NCI-H1105 treated with DMSO at 0.1 percent for 48 hours (cell line): ENCODE measurements around the gene RSL1D1.
A peak's percentile ranks its signal among the peaks of the same experiment; 100 is the strongest.

ENCODE experiments used
- DNase-seq: peaks from one replicate; lab custom pipeline; 2025; lab: John Stamatoyannopoulos, UW

RSL1D1 gene

DNA sequence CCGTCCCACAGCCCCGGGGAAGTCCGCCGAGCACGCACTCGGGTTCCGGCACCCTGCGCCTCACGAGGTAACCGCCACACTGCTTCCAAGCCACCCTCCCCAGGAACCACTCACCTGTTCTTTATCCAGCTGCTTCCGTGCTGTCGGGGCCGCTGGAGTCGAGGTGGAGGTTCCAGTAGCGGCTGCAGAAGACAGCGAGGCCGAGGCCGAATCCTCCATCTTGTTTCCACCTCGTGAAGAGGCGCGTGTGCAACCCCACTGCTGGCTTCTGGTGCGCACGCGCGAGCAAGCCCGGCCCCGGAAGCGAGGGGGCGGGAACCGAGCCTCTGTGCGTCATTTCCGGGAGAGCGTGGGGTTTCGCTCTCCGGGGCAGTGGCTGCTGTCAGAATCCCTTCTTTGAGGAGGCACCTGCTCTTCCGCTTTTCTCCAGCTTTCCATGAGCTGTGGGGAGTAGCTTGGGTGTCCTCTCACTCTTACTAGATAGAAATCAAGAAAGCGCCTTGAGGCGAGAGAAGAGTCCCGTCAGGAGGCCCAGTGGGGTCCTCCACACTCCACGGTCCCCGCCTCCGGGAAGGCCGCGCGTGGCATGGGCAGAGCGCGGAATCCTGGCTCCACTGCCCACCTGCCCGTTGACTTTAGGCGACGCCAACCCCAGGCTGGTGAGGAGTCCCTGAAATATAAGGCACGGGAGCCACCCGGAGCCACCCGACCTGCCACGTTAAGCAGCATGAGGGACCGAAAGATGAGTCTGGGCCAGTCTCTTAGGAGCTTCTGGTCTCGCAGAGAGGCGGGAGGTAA is at the start of gene RSL1D1:
Gene RSL1D1, minus strand, starts transcription at position 249 of the 798 bp plus-strand sequence. Its CDS starts 30 bp downstream, at position 219.
- peak; percentile 85 for DNase-seq

DNA sequence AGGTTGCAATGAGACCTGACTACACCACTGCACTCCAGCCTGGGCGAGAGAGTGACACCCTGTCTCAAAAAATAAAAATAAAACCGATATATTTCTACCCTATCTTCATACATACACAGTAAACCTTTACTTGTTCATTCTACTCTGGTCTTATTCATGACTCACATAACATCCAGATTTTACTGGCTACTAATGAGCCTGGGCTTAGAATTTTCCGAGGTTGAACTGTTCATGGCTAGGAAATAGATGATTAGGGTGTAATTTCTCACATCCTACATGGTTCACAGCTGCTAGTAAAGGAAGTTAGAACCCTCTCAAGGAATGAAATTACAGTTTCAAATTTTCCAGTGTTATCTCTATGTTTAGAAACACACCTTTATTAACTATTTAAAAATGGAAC is 49.7 kb upstream of the RSL1D1 start:
- no peak for DNase-seq

DNA sequence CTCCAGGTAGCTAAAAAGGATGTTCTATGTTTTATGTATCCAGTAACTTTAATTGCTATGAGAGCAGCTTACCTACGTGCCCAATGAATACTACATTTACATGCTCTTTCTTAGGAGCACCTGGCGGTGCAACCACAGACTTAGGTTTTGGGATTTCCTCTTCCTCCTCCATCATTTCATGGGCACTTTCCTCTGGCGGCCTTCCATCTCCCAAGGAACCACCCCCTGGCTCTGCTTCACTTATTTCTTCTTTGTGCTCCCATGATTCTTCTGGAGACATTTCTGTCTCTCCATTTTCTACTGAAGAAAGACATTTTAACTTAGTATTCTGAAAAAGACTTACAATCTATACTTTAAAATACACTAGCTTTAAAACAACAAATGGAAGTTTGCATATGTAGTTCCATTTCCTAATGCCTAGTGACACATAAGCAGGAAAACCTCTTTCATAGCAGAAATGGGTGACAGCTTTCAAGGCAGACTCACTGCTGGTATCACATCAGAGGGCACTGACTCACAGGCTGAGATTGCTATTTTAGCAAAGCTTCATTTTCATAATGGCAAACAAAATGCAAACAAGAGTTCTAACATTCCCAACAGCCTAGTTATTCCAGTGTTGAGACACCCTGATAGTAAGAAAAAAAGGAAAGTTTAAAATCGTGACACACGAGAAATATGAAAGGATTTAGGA is 45.3 kb upstream of the RSL1D1 start:
- DNase-seq: no peak

DNA sequence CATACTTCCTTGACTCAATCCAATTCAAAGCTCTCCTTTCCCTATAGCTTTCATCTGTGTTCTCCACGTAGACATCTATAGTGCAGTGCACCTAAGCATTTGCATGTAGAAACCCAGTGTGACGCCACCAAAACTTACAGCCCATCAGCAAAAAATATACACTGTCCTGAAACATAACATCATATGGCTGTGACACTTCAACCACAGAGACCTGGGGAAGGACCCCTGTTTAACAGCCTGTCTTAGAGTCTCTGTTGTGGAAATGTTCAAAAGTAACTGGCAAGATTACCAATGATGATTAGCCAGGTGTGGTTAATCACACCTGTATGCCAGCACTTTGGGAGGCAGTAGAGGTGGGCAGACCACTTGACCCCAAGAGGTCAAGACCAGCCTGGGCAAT is 42.2 kb upstream of the RSL1D1 start:
- no peak for DNase-seq

DNA sequence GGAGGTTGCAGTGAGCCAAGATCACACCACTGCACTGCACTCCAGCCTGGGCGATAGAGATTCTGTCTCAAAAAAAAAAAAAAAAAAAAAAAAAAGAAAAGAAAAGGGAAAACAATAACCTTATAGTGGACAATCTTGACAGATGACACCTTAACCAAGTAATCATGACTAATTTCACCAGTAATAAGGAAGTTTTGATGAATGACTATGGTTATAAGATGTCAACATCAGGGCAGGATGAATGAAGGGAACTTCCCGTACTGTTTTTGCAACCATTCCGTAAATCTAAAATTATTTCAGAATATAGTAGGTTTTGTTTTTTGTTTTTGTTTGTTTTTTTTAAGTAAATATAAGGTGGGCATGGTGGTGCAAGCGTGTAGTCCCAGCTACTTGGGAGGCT is 41.4 kb upstream of the RSL1D1 start:
- no peak for DNase-seq

DNA sequence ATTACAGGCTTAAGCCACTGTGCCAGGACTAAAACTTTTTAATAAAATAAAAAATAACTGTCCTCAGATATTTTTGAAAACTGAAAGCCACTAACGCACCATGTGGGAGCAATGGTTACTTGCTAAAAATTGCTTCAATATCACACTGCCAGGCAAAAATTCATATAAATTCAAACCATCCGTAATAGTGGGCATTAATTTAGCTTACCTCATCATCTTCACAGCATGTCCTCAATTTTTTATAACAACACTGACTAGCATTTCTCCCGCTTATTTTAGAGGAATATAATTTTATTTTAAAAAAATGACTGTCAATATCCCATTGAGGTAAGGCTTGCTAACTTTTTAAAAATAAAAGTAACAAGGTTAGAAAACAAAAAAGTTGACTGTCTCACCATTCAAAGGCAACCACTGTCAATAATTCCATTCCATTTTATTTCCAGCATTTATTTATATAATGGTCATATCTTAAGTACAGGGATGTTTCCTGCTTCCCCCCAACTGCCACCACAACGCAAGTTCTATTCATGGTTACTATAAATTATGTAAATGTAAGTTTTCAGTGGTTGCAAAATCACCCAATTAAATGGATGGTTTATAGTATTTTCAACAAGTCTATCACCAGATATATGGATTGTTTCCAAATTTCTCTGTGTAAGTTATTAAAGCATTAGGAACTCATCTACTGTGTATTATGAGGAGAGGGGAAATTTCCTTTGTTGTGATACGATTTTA is 39.1 kb upstream of the RSL1D1 start:
- DNase-seq: no peak

DNA sequence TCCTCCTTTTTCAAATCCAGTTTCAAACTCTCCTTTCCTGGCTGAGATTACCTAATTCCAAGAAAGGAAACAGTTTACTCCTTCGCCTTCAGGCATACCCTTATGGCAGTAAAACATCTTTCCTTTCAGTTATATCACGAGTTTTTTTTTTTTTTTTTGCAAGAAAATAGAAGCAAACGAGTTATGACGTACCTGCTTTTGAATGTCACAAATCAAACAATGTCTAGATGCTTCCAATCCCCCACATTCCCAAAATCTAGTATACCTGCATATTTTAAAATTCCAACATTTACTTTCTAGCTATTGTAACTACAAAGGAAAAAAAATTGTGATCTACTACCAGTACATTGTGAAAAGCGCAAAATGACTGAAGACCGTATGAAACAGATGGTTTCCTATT is 35.5 kb upstream of the RSL1D1 start:
- DNase-seq: no peak

DNA sequence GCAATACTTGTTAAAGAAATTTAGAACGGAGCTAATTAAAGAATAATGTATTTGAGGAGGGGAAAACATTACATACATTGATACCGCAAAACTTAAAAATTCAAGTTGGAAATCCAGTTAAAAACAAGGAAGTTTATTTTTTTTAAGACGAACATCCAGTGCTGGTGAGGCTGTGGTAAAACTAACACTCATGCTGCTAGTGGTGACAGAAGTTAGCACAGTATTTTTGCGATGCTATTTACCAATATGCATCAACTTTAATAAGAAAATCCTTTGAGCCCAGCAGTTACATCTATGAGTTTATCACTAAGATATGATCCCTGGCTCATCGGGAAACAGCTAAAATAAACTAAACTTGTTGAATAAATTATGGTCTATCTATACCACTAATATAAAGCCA is 32.7 kb upstream of the RSL1D1 start:
- no peak for DNase-seq

DNA sequence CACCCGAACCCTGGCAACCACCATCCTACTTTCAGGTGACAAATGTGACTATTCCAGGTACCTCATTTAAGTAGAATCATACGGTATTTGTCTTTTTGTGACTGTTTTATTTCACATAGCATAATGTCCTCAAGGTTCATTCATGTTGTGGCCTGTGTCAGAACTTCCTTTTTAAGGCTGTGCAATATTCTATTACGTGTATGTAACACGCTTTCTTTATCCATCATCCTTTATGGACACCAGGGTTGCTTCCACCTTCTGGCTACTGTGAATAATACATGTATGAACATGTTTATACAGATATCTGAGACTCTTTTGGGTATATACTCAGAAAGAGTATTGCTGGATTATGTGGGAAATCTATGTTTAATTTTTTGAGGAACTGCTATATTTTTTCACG is 28.7 kb upstream of the RSL1D1 start:
- no peak for DNase-seq

DNA sequence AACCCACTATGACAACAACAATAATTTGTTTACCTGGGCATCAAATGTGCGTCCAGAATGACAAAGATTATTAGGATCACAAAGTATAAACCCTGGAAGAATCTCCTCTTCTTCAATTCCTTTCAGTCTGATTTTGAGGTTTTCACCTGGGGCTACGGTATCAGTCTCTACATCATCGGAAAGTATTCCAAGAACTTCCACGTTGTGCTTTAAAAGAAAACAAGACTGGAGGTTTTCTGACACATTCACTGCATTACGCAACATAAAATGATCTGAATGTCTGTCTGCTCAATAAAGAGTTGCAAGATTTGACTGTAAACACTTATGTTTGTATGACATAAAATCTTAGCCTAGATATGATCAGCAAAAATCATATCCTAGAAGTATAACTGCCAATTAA is 26.0 kb upstream of the RSL1D1 start:
- no peak for DNase-seq

DNA sequence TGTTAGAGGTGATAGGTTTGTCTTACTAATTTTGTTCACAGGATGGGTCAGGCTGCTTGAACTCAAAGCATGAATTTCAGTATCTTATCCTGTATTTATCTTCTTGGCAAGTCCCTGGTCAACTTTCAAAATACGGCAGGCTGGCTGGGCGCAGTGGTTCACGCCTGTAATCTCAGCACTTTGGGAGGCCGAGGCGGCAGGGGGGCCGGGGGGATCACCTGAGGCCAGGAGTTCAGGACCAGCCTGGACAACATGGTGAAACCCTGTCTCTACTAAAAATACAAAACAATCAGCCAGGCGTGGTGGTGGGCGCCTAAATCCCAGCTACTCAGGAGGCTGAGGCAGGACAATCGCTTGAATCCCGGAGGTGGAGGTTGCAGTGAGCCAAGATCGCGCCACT is 25.0 kb upstream of the RSL1D1 start:
- no peak for DNase-seq

DNA sequence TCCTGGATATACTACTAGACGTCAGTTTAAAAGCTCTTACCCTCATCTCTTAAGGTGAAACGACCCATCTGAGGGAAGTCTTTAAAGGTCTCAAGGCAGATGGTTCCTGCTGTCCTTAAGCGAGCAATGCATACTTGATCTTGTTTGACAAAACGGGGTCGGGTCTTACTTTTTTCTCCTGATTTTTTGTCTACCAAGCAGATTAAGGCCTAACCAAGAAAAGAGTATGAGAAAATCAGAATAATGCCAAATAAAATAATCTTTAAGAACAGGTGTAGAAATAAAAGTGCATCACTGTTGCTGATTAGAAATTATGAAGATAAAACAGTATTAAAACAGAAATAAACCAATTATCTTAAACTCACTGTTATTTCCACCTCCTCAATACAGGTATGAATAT is 24.4 kb upstream of the RSL1D1 start:
- no peak for DNase-seq

DNA sequence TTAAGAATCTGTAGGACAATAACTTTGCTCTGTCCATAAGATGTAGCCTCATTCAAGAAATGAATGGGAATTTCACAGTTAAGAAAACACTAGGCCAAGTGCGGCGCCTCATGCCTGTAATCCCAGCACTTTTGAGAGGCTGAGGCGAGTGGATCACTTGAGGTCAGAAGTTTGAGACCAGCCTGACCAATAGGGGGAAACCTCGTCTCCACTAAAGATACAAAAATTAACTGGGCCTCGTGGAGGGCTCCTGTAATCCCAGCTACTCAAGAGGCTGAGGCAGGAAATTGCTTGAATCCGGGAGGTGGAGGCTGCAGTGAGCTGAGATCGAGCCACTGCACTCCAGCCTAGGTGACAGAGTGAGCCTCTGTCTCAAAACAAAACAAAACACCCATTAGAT is 19.9 kb upstream of the RSL1D1 start:
- DNase-seq: no peak

DNA sequence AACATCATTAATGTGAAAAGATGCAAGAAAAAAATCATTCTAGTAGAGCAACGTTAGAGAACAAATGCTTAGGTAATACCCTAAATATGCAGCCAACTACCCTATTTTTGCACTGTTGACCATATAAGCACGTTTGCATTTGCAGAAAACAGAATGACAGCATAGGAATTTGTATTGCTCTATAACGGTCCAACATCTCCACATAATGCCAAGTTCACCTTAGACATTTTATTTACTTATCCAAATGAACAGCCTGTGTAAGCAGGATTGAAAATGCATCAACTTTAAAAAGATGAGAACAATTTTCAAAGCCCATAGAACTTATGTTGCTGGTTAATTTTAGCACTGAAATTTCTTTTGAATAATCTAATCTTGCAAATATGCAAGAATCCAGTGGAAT is 19.1 kb upstream of the RSL1D1 start:
- DNase-seq: no peak

DNA sequence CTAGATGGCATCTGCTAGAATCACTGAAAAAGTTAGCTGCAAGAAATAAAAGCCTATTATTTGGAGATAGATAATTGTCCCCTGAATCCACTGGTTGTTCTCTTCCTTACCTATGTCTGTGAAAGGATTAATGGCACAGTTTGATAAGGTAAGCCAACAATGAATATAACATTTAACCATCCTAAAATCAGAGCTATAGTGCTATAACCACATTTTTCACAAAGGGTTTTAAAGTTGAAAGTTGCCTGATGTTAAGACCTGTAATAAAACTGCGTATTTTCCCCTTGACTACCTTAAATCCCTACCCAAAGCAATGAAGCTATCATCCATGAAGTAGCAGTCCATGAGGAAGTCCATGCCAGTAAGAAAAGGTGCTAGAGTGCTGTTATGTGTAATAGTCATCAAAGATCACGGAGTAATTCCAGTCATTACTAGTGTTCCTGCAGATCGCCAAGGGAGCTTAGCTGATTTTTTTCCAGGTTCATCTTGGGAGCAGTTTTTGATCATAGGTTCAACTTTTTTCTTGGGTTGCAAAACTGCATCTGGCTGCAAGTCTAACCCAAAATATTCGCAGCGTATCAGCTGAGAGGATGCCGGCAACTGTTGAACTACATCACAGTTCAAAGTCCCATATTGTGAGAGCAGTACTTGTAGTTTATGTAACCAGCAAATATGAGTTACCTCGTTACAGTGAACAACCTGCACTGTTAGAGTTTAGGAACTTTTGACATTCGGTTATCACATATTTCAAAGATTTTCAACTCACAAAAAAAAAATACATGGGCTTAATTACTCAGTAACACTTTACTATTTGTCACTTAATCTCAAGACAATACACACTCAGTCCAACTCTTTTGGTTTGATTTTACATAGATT is 18.2 kb upstream of the RSL1D1 start:
- DNase-seq: no peak

DNA sequence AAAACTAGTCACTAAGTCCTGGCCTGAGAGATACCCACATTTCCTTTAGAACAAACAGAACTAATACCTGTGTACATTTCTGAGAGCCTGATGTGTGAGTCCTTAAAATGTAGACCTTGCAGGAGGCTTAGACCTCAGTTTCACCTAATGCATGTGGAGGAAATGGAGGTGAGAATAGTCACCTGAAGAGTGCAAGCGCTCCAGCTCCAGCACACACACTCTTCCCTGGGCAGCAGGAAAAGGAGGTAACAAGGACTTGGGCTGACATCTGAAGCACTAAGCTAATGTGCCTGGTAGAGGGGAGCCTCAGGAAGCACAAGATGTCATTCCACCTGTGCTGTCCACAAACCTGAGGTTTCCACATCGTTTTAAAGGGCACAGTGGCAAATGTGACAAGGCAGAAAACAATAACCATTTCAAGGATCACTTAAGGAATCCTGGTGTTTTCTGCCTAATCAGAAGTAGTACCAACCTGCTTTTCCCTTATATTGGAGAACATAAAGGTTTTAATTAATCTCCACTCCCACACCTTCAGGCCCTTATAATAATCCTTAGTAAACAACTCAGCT is 17.2 kb upstream of the RSL1D1 start:
- no peak for DNase-seq

DNA sequence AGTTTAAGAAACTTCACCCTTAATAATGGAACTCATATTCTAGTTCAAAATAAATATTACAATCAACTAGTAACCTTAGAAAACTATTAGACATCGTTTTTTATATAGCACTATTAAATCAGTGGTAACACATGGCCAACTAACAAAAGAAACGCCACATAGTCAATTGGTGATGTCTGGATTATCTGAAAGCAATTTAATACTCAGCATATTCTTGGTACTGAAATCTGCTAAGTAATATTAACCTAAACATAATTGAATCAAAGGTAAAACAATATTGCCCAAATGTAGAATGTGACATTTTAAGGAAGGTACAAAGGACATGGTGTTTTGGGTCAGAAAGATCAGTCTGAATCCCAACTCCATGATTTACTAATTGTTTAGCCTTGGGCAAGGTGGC is 11.1 kb upstream of the RSL1D1 start:
- no peak for DNase-seq

DNA sequence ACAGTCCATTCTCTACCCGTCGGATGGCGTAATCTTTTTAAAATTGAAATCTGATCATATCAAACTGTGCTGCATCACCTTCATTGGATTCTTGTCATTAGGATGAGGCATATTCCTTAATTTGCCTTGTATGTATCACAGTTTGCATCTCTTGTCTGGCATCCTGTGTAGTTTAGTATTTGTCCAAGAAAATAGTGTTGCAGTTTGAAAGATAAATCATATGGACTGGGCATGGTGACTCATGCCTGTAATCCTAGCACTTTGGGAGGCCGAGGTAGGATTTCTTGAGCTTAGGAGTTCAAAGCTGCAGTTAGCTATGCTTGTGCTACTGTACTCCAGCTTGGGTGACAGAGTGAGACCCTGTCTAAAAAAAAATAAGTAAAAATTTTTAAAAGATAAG is 5.8 kb upstream of the RSL1D1 start:
- DNase-seq: no peak

DNA sequence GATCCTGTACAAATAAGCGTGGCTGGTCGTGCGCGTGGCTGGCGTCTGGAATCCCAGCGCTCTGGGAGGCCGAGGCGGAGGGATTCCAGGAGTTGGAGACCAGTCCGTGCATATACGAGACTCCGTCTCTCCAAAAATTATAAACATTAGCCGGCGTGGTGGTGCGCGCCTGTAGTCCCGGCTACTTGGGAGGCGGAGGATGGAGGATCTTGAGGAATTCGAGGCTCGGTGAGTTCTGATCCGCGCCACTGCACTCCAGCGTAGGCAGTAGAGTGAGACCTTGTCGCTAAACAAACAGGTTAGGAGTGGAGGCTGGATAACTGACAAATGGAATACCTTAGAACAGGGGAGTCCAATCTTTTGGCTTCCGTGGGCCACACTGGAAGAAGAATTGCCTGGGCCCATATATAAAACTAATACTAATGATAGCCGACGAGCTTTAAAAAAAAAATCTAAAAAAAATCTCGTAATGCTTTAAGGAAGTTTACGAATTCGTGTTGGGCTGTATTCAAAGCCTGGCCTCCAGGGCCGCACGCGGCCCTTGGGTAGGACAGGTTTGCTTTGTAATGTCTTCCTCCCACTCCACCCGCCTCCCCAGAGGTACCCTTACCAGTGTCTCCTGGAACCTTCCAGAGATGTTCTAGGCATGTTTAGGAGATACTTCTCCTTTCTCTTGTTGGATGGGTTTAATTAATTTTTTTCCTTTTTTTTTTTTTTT is 909 bp upstream of the RSL1D1 start:
- DNase-seq: no peak

DNA sequence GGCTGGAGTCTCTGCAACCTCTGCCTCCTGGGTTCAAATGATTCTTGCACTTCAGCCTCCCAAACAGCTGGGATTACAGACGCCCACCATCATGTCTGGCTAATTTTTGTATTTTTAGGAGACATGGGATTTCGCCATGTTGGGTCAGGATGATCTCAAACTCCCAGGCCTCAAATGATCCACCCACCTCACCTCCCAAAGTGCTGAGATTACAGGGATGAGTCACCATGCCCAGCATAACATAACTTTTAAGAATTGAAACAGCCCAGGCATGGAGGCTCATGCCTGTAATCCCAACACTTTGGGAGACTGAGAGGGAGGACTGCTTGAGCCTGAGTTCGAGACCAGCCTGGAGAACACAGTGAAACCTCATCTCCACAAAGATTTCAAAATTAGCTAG is 2.5 kb downstream of the RSL1D1 start:
- DNase-seq: no peak

DNA sequence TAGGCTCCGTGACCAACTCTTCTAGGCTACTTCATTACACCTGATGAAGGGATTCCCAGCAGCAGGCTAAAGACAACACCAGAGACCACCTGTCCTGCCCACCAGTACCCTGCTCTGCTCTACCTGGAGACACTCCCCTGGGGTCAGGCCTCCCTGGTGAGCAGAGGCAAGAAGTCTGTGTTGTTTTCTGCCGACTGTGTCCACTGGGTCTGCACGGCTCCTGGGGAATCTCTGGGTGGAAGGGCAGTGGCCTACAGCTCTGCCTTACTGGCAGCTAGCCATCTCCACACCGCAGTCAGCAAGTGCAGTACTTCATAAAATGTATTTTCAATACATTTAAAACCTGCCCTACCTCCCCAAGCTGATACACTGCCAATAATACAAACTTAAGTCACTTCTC is 6.8 kb downstream of the RSL1D1 start:
- DNase-seq: no peak
